Astrocyte (in vitro differentiated cells and primary cell): ENCODE data around the gene TAF11L14. TPM values are rescaled to one million over a fixed set of nuclear protein-coding genes. Genes with fewer than 3 reads are reported as not detected.

ENCODE experiments used
- DNase-seq: peaks from one replicate; pipeline ENCODE4 v3.0.0-alpha.2; 2010; ENCODE audit warnings: low read depth
- FAIRE-seq: peaks from 2 replicates; lab custom pipeline; 2011; peaks lifted over from hg19 to GRCh38; lab: Jason Lieb, UNC
- H2AFZ ChIP-seq: 2 replicates; pipeline ENCODE4 v1.6.0; 2012; ENCODE audit warnings: low read depth, low read length, inconsistent platforms
- H3K27ac ChIP-seq: 2 replicates; pipeline ENCODE4 v1.5.1; 2011; ENCODE audit warnings: low read depth, low read length, inconsistent platforms
- H3K27me3 ChIP-seq: 2 replicates; pipeline ENCODE4 v1.6.0; 2011; ENCODE audit warnings: low read length, inconsistent platforms; ENCODE audit not compliant: insufficient read depth
- H3K36me3 ChIP-seq: 2 replicates; pipeline ENCODE4 v1.5.1; 2011; ENCODE audit warnings: low read length, inconsistent platforms; ENCODE audit not compliant: insufficient read depth
- H3K4me1 ChIP-seq: 2 replicates; pipeline ENCODE4 v1.5.1; 2011; ENCODE audit warnings: low read length, inconsistent platforms; ENCODE audit not compliant: insufficient read depth
- H3K4me2 ChIP-seq: 2 replicates; pipeline ENCODE4 v1.6.0; 2012; ENCODE audit warnings: low read length, inconsistent platforms
- H3K4me3 ChIP-seq: 2 replicates; pipeline ENCODE4 v1.5.1; 2011; ENCODE audit warnings: low read depth, mild to moderate bottlenecking, low read length, inconsistent platforms; ENCODE audit not compliant: insufficient read depth
- H3K79me2 ChIP-seq: 2 replicates; pipeline ENCODE4 v1.6.0; 2012; ENCODE audit warnings: mild to moderate bottlenecking, low read length, inconsistent platforms; ENCODE audit not compliant: insufficient read depth
- H3K9ac ChIP-seq: 2 replicates; pipeline ENCODE4 v1.6.0; 2012; ENCODE audit warnings: mild to moderate bottlenecking, low read length, inconsistent platforms
- H3K9me3 ChIP-seq: 2 replicates; pipeline ENCODE4 v1.5.1; 2012; ENCODE audit warnings: low read depth, mild to moderate bottlenecking, low read length, inconsistent platforms; ENCODE audit not compliant: insufficient read depth
- H4K20me1 ChIP-seq: 2 replicates; pipeline ENCODE4 v1.6.0; 2012; ENCODE audit warnings: low read length, inconsistent platforms; ENCODE audit not compliant: insufficient read depth
- H3K27ac Mint-ChIP-seq: one replicate; pipeline ENCODE4 v1.8.0; 2021; ENCODE audit warnings: mild to moderate bottlenecking, mixed read lengths; ENCODE audit not compliant: unreplicated experiment
- H3K27me3 Mint-ChIP-seq: one replicate; pipeline ENCODE4 v1.8.0; 2021; ENCODE audit warnings: low read depth, mixed read lengths; ENCODE audit not compliant: unreplicated experiment
- H3K36me3 Mint-ChIP-seq: one replicate; pipeline ENCODE4 v1.8.0; 2021; ENCODE audit warnings: low read depth, mixed read lengths; ENCODE audit not compliant: unreplicated experiment
- H3K4me1 Mint-ChIP-seq: one replicate; pipeline ENCODE4 v1.8.0; 2021; ENCODE audit warnings: low read depth, mixed read lengths; ENCODE audit not compliant: unreplicated experiment
- H3K4me3 Mint-ChIP-seq: one replicate; pipeline ENCODE4 v1.8.0; 2021; ENCODE audit warnings: mild to moderate bottlenecking, moderate library complexity, mixed read lengths; ENCODE audit not compliant: unreplicated experiment
- H3K9me3 Mint-ChIP-seq: one replicate; pipeline ENCODE4 v1.8.0; 2021; ENCODE audit warnings: mild to moderate bottlenecking, mixed read lengths; ENCODE audit not compliant: unreplicated experiment
- EZH2 ChIP-seq: IDR thresholded peaks from 2 replicates; pipeline ENCODE4 v1.6.1; 2012; ENCODE audit warnings: mild to moderate bottlenecking, low read length, inconsistent platforms; ENCODE audit not compliant: insufficient read depth
- total RNA-seq: library from RNA; stranded (reverse); gene quantifications from 2 replicates; pipeline ENCODE4 v1.2.1, GENCODE V29; 2021
- TF ChIP-seq, protein P1 (sequence below): IDR thresholded peaks from 2 replicates; pipeline ENCODE4 v1.5.1; 2011; ENCODE audit warnings: low read depth, mild to moderate bottlenecking, inconsistent platforms, low read length, moderate library complexity; ENCODE audit not compliant: insufficient read depth

Gene TAF11L14
- total RNA-seq, 1 donor from 2014 or later: 0.41 TPM

DNA sequence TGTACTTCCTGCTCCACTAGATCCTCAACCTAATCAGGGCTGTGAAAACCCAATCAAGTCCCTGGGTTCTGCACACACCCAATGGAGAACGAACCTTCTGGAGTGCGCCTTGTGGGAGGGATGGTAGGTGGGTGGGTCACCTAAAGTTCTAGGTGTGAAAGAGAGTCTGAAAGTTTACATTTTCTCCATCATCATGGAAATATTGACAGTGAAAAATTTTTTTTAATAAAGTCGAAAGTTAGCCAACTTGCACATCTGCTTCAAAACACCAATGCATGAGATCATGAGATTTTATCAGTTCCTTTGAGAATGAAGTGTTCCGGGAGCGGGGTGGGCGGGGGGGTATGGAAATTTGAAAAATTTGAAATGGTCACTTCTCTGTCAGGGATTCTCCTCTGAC lies 21.7 kb downstream of the TAF11L14 start:
- Histone ChIP-seq H3K4me1 (no peaks in the 10 kb centered on the region), H3K9ac (no peak overlapping the region), H3K79me2 (no peaks in the 10 kb centered on the region), H4K20me1 (no peaks in the 10 kb centered on the region), H2AFZ (no peak overlapping the region), H3K9me3 (no peaks in the 10 kb centered on the region), H3K4me2 (no peak overlapping the region), H3K27ac (no peak overlapping the region), H3K4me3 (no peak overlapping the region), H3K36me3 (no peaks in the 10 kb centered on the region), H3K27me3 (no peaks in the 10 kb centered on the region)
- peaks cover 2% of the 10 kb centered on the region for H3K9me3 Mint-ChIP-seq
- no peaks in the 10 kb centered on the region for H3K36me3 Mint-ChIP-seq
- TF ChIP-seq, protein P1, sequence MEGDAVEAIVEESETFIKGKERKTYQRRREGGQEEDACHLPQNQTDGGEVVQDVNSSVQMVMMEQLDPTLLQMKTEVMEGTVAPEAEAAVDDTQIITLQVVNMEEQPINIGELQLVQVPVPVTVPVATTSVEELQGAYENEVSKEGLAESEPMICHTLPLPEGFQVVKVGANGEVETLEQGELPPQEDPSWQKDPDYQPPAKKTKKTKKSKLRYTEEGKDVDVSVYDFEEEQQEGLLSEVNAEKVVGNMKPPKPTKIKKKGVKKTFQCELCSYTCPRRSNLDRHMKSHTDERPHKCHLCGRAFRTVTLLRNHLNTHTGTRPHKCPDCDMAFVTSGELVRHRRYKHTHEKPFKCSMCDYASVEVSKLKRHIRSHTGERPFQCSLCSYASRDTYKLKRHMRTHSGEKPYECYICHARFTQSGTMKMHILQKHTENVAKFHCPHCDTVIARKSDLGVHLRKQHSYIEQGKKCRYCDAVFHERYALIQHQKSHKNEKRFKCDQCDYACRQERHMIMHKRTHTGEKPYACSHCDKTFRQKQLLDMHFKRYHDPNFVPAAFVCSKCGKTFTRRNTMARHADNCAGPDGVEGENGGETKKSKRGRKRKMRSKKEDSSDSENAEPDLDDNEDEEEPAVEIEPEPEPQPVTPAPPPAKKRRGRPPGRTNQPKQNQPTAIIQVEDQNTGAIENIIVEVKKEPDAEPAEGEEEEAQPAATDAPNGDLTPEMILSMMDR: no peak
- TF ChIP-seq EZH2: no peak
- H3K27ac Mint-ChIP-seq: no peak overlapping the region
- H3K4me3 Mint-ChIP-seq: no peak overlapping the region
- DNase-seq: no peak
- FAIRE-seq: no peak
- no peaks in the 10 kb centered on the region for H3K27me3 Mint-ChIP-seq
- H3K4me1 Mint-ChIP-seq: no peaks in the 10 kb centered on the region

DNA sequence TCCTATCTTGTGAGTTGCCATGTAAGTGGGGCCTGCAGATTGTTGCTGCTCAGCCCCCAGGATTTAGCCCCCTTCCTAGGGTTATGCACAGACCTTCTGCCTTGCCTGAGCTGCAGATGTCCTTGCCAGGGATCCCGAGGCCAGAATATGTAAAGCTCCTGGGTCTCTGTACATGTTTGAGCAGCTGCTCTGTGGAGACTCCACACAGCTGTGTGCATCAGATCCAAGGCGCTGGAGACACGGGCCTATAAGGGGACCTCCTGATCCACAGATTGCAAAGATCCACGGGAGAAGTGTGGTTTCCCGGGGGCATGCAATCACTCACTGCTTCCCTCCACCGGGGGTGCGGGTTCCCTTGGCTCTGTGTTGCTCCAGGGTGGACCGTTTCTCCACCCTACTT lies 28.9 kb downstream of the TAF11L14 start:
- H3K27me3 ChIP-seq: no peaks in the 10 kb centered on the region
- no peaks in the 10 kb centered on the region for H4K20me1 ChIP-seq
- no peaks in the 10 kb centered on the region for H3K27me3 Mint-ChIP-seq
- peaks cover 3% of the 10 kb centered on the region for H3K9me3 Mint-ChIP-seq
- TF ChIP-seq, protein P1: no peak
- no peak for TF ChIP-seq EZH2
- no peak overlapping the region for H3K27ac ChIP-seq
- no peak overlapping the region for H3K4me2 ChIP-seq
- H3K27ac Mint-ChIP-seq: no peak overlapping the region
- no peaks in the 10 kb centered on the region for H3K4me1 Mint-ChIP-seq
- DNase-seq: no peak
- H3K9me3 ChIP-seq: no peaks in the 10 kb centered on the region
- no peaks in the 10 kb centered on the region for H3K4me1 ChIP-seq
- no peak overlapping the region for H3K9ac ChIP-seq
- H3K4me3 ChIP-seq: no peak overlapping the region
- no peaks in the 10 kb centered on the region for H3K36me3 Mint-ChIP-seq
- H3K79me2 ChIP-seq: no peaks in the 10 kb centered on the region
- no peak for FAIRE-seq
- H2AFZ ChIP-seq: no peak overlapping the region
- H3K4me3 Mint-ChIP-seq: no peak overlapping the region
- no peaks in the 10 kb centered on the region for H3K36me3 ChIP-seq

DNA sequence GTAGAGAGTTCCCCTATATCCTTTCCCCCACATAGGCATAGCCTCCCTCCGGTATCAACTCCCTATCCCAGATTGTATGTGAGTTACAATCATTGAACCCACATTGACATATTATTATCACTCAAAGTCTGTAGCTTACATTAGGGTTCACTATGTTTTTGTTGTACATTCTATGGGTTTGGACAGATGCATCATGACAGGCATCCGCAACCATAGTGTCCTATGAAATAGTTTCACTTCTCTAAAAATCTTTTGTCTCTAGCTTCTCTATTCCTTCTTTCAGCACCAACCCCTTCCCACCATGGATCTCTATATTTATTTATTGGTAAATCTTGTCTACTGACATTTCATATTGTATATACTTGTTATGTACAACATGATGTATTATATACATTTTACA lies 31.6 kb downstream of the TAF11L14 start:
- FAIRE-seq (no peak), DNase-seq (no peak)
- Histone ChIP-seq H3K27ac (no peak overlapping the region), H3K9ac (no peak overlapping the region), H3K79me2 (no peaks in the 10 kb centered on the region), H2AFZ (no peak overlapping the region), H3K4me2 (no peak overlapping the region), H3K4me1 (no peaks in the 10 kb centered on the region), H3K9me3 (no peaks in the 10 kb centered on the region), H4K20me1 (no peaks in the 10 kb centered on the region), H3K27me3 (no peaks in the 10 kb centered on the region), H3K36me3 (no peaks in the 10 kb centered on the region), H3K4me3 (no peak overlapping the region)
- Mint-ChIP-seq H3K27me3 (no peaks in the 10 kb centered on the region), H3K4me3 (no peak overlapping the region), H3K27ac (no peak overlapping the region), H3K36me3 (no peaks in the 10 kb centered on the region), H3K9me3 (peaks cover 2% of the 10 kb centered on the region), H3K4me1 (no peaks in the 10 kb centered on the region)
- TF ChIP-seq EZH2: no peak
- TF ChIP-seq, protein P1: no peak
